ENCODE measurements around the gene PAX2.

DNA sequence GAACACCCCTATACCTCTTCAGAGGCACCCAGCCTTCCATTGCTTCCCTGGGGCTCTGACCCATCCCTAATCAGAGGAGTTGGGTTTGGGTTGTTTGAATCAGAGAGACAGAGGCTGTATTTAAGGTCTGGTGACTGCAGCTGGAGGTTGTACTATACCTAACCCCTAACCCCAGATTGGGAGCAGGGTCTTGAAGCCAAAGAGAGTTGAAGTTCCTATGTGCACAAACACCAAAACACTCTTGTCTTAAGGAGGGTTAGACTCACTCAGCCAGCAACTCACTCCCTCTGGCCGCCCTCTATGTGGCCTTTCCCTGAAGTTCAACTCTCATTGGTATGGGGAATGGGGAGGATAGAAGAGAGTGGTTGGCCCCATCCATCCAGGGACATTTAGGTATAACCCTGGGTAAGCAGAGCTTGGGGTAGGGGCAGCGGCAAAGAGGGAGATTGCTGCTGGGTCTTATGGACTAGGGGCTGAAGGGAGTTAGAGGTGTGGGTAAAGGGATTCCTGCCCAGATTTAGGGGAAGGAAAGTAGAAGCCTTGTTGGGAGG is 80.0 kb downstream of the PAX2 start:
- TF ChIP-seq, protein P1, sequence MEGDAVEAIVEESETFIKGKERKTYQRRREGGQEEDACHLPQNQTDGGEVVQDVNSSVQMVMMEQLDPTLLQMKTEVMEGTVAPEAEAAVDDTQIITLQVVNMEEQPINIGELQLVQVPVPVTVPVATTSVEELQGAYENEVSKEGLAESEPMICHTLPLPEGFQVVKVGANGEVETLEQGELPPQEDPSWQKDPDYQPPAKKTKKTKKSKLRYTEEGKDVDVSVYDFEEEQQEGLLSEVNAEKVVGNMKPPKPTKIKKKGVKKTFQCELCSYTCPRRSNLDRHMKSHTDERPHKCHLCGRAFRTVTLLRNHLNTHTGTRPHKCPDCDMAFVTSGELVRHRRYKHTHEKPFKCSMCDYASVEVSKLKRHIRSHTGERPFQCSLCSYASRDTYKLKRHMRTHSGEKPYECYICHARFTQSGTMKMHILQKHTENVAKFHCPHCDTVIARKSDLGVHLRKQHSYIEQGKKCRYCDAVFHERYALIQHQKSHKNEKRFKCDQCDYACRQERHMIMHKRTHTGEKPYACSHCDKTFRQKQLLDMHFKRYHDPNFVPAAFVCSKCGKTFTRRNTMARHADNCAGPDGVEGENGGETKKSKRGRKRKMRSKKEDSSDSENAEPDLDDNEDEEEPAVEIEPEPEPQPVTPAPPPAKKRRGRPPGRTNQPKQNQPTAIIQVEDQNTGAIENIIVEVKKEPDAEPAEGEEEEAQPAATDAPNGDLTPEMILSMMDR (conservative IDR thresholded peaks at IDR 0.05), result no peak
- no peak for TF ChIP-seq ZFX (IDR thresholded peaks at IDR 0.05)
